ENCODE measurements around the gene NEAT1.
"Not testable (repeated sequence)": the region's sequence is repeated elsewhere in the genome, so short reads cannot be mapped to it uniquely, and the experiment has no call there.

The NEAT1 gene

GRCh38 chr11:65435411-65435931, 12.9 kb downstream of the NEAT1 start:
- DNase-seq, result no peak

- no peak for DNase-seq
These were observed 13.4 kb downstream of the NEAT1 start for GRCh38 chr11:65435981-65436411.

GRCh38 chr11:65436412-65437032, 13.9 kb downstream of the NEAT1 start:
- DNase-seq, result no peak

GRCh38 chr11:65437436-65438227, 15.0 kb downstream of the NEAT1 start:
- no peak for DNase-seq

- no peak for DNase-seq
These were observed 15.9 kb downstream of the NEAT1 start for GRCh38 chr11:65438257-65439151.

- no peak for DNase-seq
These were observed 17.0 kb downstream of the NEAT1 start for GRCh38 chr11:65439331-65440181.

GRCh38 chr11:65440831-65441499, 18.4 kb downstream of the NEAT1 start:
- DNase-seq, result no peak

GRCh38 chr11:65442842-65443331, 20.3 kb downstream of the NEAT1 start:
- no peak for DNase-seq

GRCh38 chr11:65444314-65445051, 21.9 kb downstream of the NEAT1 start:
- DNase-seq, result no peak

GRCh38 chr11:65445101-65445603, 22.6 kb downstream of the NEAT1 start:
- DNase-seq, result no peak

GRCh38 chr11:65445604-65446445, 23.2 kb downstream of the NEAT1 start:
- no peak for DNase-seq

GRCh38 chr11:65446446-65447277, 24.1 kb downstream of the NEAT1 start:
- no peak for DNase-seq

GRCh38 chr11:65448074-65448417, 25.4 kb downstream of the NEAT1 start:
- no peak for DNase-seq

GRCh38 chr11:65448418-65449105, 26.0 kb downstream of the NEAT1 start:
- no peak for DNase-seq

- not testable (repeated sequence) for DNase-seq
These were observed 28.7 kb downstream of the NEAT1 start for GRCh38 chr11:65451301-65451700.

GRCh38 chr11:65452259-65452658, 29.7 kb downstream of the NEAT1 start:
- not testable (repeated sequence) for DNase-seq

GRCh38 chr11:65452806-65453490, 30.4 kb downstream of the NEAT1 start:
- DNase-seq, result peak; percentile 68

Data from NCI-H510A (cell line).